Nephron (organoid): ENCODE results near the gene EIF5.
A peak's percentile ranks its signal among the peaks of the same experiment; 100 is the strongest.

Experiments
- H3K27ac Mint-ChIP-seq, 3 experiments: 2 replicates each; pipeline ENCODE4 v1.8.0; 2020; ENCODE audit warnings: mixed read lengths in 3 of 3, mild to moderate bottlenecking in 2 of 3, moderate library complexity in 1 of 3
- H3K27me3 Mint-ChIP-seq: 2 replicates; pipeline ENCODE4 v1.8.0; 2021; ENCODE audit warnings: low read depth, mild to moderate bottlenecking, moderate library complexity, mixed read lengths
- H3K36me3 Mint-ChIP-seq: 2 replicates; pipeline ENCODE4 v1.8.0; 2020; ENCODE audit warnings: low read depth, mixed read lengths
- H3K4me1 Mint-ChIP-seq: 2 replicates; pipeline ENCODE4 v1.8.0; 2020; ENCODE audit warnings: mixed read lengths
- H3K4me3 Mint-ChIP-seq, 3 experiments: 2 replicates each; pipeline ENCODE4 v1.8.0; 2020; ENCODE audit warnings: mild to moderate bottlenecking in 3 of 3, mixed read lengths in 3 of 3, moderate library complexity in 2 of 3
- H3K9me3 Mint-ChIP-seq: 2 replicates; pipeline ENCODE4 v1.8.0; 2020; ENCODE audit warnings: mixed read lengths
- CTCF ChIP-seq, 3 experiments: fragments of 200-600 bp; sonication (generic); IDR thresholded peaks; one replicate each; pipeline ENCODE4 v1.5.0; 2021; ENCODE audit warnings: antibody characterized with exemption in 3 of 3; ENCODE audit not compliant: unreplicated experiment in 3 of 3

EIF5 gene

GRCh38 chr14:103384450-103385151 lies 50.6 kb downstream of the EIF5 start:
- peaks cover 17% of the 10 kb centered on the region for H3K27me3 Mint-ChIP-seq
- H3K4me1 Mint-ChIP-seq: peaks cover 11% of the 10 kb centered on the region
- no peaks in the 10 kb centered on the region for H3K9me3 Mint-ChIP-seq
- peak overlapping the region; percentile 92 to 97 (median 93) for H3K4me3 Mint-ChIP-seq
- no peak for TF ChIP-seq CTCF (IDR thresholded peaks at IDR 0.05; ENCODE audit: unreplicated experiment in 3 of 3)
- peak overlapping the region; percentile 91 to 98 (median 96) for H3K27ac Mint-ChIP-seq
- H3K36me3 Mint-ChIP-seq: peaks cover 3% of the 10 kb centered on the region

GRCh38 chr14:103385152-103385928 lies 51.3 kb downstream of the EIF5 start, which contains the start of gene MARK3:
MARK3 (plus strand) TSS chr14:103385415; CDS start chr14:103386030, 615 bp downstream.
- Mint-ChIP-seq H3K27me3 (peaks cover 10% of the 10 kb centered on the region), H3K4me1 (peaks cover 11% of the 10 kb centered on the region), H3K9me3 (no peaks in the 10 kb centered on the region), H3K27ac (peak within 1 kb of the TSS; percentile 98 to 99 (median 98)), H3K36me3 (peaks cover 3% of the 10 kb centered on the region), H3K4me3 (peak within 1 kb of the TSS; percentile 97 to 100 (median 99))
- peak in 1 of 3 experiments; percentile 7 for TF ChIP-seq CTCF (IDR thresholded peaks at IDR 0.05; ENCODE audit: unreplicated experiment in 3 of 3)

GRCh38 chr14:103385929-103386712 lies 52.1 kb downstream of the EIF5 start:
- Mint-ChIP-seq H3K4me3 (peak overlapping the region; percentile 97 to 100 (median 99)), H3K36me3 (peaks cover 3% of the 10 kb centered on the region), H3K27me3 (peaks cover 9% of the 10 kb centered on the region), H3K9me3 (no peaks in the 10 kb centered on the region), H3K4me1 (peaks cover 14% of the 10 kb centered on the region), H3K27ac (peak overlapping the region; percentile 98 to 99 (median 98))
- TF ChIP-seq CTCF (IDR thresholded peaks at IDR 0.05; ENCODE audit: unreplicated experiment in 3 of 3): no peak

- TF ChIP-seq CTCF (IDR thresholded peaks at IDR 0.05; ENCODE audit: unreplicated experiment in 3 of 3): no peak
- peaks cover 3% of the 10 kb centered on the region for H3K36me3 Mint-ChIP-seq
- H3K4me3 Mint-ChIP-seq: peak overlapping the region; percentile 97 to 100 (median 99)
- no peaks in the 10 kb centered on the region for H3K9me3 Mint-ChIP-seq
- peaks cover 9% of the 10 kb centered on the region for H3K27me3 Mint-ChIP-seq
- H3K4me1 Mint-ChIP-seq: peaks cover 15% of the 10 kb centered on the region
- peak overlapping the region; percentile 98 to 99 (median 98) for H3K27ac Mint-ChIP-seq
Measured at GRCh38 chr14:103386713-103387329, 52.8 kb downstream of the EIF5 start.

- no peak for TF ChIP-seq CTCF (IDR thresholded peaks at IDR 0.05; ENCODE audit: unreplicated experiment in 3 of 3)
- Mint-ChIP-seq H3K4me1 (peaks cover 15% of the 10 kb centered on the region), H3K27me3 (no peaks in the 10 kb centered on the region), H3K36me3 (peaks cover 3% of the 10 kb centered on the region), H3K4me3 (peak overlapping the region; percentile 59 to 74 (median 61)), H3K27ac (peak overlapping the region; percentile 49 to 64 (median 58)), H3K9me3 (no peaks in the 10 kb centered on the region)
Measured at GRCh38 chr14:103388664-103389063, 54.6 kb downstream of the EIF5 start.
